ENCODE measurements around the gene RBM23. TPM values are rescaled to one million over a fixed set of nuclear protein-coding genes. Genes with fewer than 3 reads are reported as not detected.

The RBM23 gene
- total RNA-seq, 1 experiment from 2014 or later: 42.4 TPM

DNA sequence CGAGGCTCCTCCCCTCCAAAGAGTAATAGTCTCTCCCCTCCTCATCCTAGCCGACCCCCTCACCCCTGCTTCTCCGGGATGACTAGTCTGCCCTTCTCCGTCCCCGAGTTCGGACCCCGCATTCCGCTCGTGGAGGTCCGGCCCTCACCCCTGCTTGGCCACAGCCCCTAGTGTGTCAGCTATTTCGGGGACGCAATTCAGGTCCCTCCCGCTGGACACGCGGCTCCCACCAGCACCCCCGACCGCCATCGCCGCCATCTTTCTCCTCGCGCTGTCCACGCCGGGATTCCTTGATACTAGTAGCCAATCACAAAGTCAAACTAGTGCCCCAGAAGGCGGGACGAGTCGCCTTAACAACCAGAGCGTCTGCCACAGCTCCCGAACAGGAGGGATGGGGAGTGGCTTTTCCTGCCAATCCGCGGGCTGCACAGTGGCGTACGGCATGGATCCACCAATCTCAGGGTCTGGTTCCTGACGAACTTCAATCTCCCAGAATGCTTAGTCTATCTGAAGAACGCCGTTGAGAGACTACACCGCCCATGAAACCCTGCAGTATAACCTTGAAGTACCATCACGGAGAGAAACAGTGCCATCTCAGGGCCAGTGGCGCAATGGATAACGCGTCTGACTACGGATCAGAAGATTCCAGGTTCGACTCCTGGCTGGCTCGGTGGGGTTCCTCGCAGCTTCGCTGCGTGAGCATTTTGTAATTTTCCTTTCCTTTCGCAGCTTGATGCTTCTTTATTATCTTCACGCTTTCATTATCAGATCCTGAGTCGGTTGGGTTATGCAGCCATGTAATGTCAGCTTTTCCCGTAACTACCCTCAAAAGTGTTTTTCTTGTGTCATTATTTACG, 10.4 kb upstream of the RBM23 start, which contains the start of gene PRMT5 (continued):
- TF ChIP-seq ZNF121 (CRISPR knock-in tag; IDR thresholded peaks at IDR 0.05) (no peak), TEAD1 (CRISPR knock-in tag; IDR thresholded peaks at IDR 0.05) (peak; percentile 67)
- TF ChIP-seq, protein P1, sequence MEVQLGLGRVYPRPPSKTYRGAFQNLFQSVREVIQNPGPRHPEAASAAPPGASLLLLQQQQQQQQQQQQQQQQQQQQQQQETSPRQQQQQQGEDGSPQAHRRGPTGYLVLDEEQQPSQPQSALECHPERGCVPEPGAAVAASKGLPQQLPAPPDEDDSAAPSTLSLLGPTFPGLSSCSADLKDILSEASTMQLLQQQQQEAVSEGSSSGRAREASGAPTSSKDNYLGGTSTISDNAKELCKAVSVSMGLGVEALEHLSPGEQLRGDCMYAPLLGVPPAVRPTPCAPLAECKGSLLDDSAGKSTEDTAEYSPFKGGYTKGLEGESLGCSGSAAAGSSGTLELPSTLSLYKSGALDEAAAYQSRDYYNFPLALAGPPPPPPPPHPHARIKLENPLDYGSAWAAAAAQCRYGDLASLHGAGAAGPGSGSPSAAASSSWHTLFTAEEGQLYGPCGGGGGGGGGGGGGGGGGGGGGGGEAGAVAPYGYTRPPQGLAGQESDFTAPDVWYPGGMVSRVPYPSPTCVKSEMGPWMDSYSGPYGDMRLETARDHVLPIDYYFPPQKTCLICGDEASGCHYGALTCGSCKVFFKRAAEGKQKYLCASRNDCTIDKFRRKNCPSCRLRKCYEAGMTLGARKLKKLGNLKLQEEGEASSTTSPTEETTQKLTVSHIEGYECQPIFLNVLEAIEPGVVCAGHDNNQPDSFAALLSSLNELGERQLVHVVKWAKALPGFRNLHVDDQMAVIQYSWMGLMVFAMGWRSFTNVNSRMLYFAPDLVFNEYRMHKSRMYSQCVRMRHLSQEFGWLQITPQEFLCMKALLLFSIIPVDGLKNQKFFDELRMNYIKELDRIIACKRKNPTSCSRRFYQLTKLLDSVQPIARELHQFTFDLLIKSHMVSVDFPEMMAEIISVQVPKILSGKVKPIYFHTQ (CRISPR knock-in tag; IDR thresholded peaks at IDR 0.05): no peak

DNA sequence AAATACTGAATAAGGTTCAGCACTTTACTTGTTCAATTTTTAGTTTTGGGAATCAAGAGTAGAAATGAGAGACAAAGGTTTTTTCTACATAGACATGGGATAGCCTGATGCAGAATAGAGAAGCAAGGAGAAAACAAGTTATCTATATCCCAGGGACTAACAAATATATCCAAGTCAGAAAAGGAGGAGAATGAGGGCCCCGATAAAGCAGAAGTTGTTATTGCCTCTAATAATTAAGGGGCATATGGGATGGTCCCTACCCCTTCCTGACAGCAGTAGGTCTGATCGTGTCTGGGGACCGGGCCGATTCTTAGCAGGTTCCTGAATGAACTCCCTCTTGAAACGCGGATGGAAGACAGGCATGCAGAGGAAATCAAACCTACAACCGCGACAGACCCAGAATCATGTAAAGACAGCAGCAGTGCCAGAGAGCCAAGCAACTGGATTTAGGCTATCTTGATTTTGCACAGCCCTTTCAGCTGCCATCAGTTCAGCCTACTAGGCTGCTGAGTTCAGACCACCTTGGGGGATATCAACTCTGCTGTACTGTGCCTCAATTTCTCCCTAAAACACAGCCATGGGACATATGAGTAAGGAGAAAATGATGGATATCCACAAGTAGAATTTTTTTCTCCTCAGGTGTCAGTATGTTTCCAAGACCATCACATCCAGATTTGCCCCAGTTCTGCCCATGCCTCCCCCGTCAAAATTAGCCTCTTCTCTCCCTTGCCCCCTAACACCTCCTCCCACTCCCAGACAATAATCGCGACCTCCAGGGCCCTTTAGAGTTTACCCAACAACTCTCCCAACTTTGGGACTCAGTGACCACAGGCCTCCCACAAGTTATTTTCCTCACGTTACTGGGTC, 9.5 kb upstream of the RBM23 start:
- ChIA-PET POLR2A (interaction anchor here (0.6 to 2.3 kb wide), 11 partner anchors 9 to 145 kb away, joined by 3 to 18 read pairs (median 3); partner anchors contain the start of genes AJUBA, CDH24 and RBM23), CTCF (interaction anchor here (0.7 to 3.4 kb wide), 30 partner anchors 9 to 358 kb away, joined by 3 to 43 read pairs (median 10); partner anchors contain the start of genes ACIN1, AJUBA, C14orf119 and CDH24)
- ATAC-seq (no peak), DNase-seq (ENCODE audit: low spot score) (no peak)
- H3K27ac Mint-ChIP-seq: no peak overlapping the region; the same call in 1 of the 2 replicates
- H3K9me3 Mint-ChIP-seq: no peaks in the 10 kb centered on the region
- peaks cover 34% of the 10 kb centered on the region for H3K36me3 Mint-ChIP-seq
- TF ChIP-seq ZNF671 (CRISPR knock-in tag; IDR thresholded peaks at IDR 0.05): 0 out of 2 replicates have a peak, but pooled peaks have one; percentile 42
- TF ChIP-seq, protein P2, sequence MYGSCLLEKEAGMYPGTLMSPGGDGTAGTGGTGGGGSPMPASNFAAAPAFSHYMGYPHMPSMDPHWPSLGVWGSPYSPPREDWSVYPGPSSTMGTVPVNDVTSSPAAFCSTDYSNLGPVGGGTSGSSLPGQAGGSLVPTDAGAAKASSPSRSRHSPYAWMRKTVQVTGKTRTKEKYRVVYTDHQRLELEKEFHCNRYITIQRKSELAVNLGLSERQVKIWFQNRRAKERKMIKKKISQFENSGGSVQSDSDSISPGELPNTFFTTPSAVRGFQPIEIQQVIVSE (CRISPR knock-in tag; IDR thresholded peaks at IDR 0.05; ENCODE audit: borderline replicate concordance): no peak
- H3K4me3 Mint-ChIP-seq: no peak overlapping the region
- peaks cover 7% of the 10 kb centered on the region for H3K4me1 Mint-ChIP-seq
- H3K27me3 Mint-ChIP-seq (ENCODE audit: low read depth): no peaks in the 10 kb centered on the region

DNA sequence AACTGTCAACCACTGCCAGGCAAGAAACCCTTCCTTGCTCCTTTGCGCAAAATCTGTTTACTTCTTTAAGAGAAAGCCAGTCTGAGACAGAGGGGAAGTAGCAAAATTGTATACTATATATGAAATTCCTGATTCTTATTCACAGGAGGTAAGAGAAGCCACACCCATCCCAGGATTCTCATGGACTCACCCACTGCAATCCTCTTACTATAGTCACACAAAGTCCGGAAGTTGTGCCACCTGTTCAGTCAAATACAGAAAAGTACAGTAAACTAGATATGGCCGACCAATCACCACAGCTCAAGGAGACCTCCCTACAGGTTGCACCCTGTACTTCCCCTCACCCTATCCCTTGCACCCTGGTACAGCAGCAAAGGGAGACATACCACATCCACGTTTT, 7.4 kb upstream of the RBM23 start:
- H3K27ac Mint-ChIP-seq: no peak overlapping the region
- H3K4me1 Mint-ChIP-seq: peaks cover 7% of the 10 kb centered on the region
- no peak overlapping the region for H3K4me3 Mint-ChIP-seq
- H3K27me3 Mint-ChIP-seq (ENCODE audit: low read depth): no peaks in the 10 kb centered on the region
- H3K36me3 Mint-ChIP-seq: peaks cover 52% of the 10 kb centered on the region
- no peaks in the 10 kb centered on the region for H3K9me3 Mint-ChIP-seq
- ChIA-PET POLR2A (no interaction called here), CTCF (no interaction called here)
- DNase-seq (ENCODE audit: low spot score) (no peak), ATAC-seq (no peak)
- TF ChIP-seq GABPB1 (CRISPR knock-in tag; IDR thresholded peaks at IDR 0.05): no peak
- TF ChIP-seq NR2C2 (CRISPR knock-in tag; IDR thresholded peaks at IDR 0.05): no peak
- TF ChIP-seq, protein P3, sequence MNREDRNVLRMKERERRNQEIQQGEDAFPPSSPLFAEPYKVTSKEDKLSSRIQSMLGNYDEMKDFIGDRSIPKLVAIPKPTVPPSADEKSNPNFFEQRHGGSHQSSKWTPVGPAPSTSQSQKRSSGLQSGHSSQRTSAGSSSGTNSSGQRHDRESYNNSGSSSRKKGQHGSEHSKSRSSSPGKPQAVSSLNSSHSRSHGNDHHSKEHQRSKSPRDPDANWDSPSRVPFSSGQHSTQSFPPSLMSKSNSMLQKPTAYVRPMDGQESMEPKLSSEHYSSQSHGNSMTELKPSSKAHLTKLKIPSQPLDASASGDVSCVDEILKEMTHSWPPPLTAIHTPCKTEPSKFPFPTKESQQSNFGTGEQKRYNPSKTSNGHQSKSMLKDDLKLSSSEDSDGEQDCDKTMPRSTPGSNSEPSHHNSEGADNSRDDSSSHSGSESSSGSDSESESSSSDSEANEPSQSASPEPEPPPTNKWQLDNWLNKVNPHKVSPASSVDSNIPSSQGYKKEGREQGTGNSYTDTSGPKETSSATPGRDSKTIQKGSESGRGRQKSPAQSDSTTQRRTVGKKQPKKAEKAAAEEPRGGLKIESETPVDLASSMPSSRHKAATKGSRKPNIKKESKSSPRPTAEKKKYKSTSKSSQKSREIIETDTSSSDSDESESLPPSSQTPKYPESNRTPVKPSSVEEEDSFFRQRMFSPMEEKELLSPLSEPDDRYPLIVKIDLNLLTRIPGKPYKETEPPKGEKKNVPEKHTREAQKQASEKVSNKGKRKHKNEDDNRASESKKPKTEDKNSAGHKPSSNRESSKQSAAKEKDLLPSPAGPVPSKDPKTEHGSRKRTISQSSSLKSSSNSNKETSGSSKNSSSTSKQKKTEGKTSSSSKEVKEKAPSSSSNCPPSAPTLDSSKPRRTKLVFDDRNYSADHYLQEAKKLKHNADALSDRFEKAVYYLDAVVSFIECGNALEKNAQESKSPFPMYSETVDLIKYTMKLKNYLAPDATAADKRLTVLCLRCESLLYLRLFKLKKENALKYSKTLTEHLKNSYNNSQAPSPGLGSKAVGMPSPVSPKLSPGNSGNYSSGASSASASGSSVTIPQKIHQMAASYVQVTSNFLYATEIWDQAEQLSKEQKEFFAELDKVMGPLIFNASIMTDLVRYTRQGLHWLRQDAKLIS (CRISPR knock-in tag; IDR thresholded peaks at IDR 0.05; ENCODE audit: borderline replicate concordance): no peak
- TF ChIP-seq, protein P1 (CRISPR knock-in tag; IDR thresholded peaks at IDR 0.05): no peak
- TF ChIP-seq, protein P4, sequence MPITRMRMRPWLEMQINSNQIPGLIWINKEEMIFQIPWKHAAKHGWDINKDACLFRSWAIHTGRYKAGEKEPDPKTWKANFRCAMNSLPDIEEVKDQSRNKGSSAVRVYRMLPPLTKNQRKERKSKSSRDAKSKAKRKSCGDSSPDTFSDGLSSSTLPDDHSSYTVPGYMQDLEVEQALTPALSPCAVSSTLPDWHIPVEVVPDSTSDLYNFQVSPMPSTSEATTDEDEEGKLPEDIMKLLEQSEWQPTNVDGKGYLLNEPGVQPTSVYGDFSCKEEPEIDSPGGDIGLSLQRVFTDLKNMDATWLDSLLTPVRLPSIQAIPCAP (CRISPR knock-in tag; IDR thresholded peaks at IDR 0.05): no peak
- TF ChIP-seq ZNF416 (CRISPR knock-in tag; IDR thresholded peaks at IDR 0.05): no peak
- TF ChIP-seq KAT7 (CRISPR knock-in tag; IDR thresholded peaks at IDR 0.05; ENCODE audit: borderline replicate concordance): no peak
- TF ChIP-seq FOXK1 (CRISPR knock-in tag; IDR thresholded peaks at IDR 0.05): no peak
- TF ChIP-seq, protein P5, sequence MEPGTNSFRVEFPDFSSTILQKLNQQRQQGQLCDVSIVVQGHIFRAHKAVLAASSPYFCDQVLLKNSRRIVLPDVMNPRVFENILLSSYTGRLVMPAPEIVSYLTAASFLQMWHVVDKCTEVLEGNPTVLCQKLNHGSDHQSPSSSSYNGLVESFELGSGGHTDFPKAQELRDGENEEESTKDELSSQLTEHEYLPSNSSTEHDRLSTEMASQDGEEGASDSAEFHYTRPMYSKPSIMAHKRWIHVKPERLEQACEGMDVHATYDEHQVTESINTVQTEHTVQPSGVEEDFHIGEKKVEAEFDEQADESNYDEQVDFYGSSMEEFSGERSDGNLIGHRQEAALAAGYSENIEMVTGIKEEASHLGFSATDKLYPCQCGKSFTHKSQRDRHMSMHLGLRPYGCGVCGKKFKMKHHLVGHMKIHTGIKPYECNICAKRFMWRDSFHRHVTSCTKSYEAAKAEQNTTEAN (CRISPR knock-in tag; IDR thresholded peaks at IDR 0.05): no peak

All from WTC11 (cell line).